NCI-H1105 treated with DMSO at 0.1 percent for 48 hours (cell line): ENCODE measurements around the gene RPA1.

Experiments used
- DNase-seq: peaks from one replicate; lab custom pipeline; 2025; lab: John Stamatoyannopoulos, UW

RPA1 gene

DNA sequence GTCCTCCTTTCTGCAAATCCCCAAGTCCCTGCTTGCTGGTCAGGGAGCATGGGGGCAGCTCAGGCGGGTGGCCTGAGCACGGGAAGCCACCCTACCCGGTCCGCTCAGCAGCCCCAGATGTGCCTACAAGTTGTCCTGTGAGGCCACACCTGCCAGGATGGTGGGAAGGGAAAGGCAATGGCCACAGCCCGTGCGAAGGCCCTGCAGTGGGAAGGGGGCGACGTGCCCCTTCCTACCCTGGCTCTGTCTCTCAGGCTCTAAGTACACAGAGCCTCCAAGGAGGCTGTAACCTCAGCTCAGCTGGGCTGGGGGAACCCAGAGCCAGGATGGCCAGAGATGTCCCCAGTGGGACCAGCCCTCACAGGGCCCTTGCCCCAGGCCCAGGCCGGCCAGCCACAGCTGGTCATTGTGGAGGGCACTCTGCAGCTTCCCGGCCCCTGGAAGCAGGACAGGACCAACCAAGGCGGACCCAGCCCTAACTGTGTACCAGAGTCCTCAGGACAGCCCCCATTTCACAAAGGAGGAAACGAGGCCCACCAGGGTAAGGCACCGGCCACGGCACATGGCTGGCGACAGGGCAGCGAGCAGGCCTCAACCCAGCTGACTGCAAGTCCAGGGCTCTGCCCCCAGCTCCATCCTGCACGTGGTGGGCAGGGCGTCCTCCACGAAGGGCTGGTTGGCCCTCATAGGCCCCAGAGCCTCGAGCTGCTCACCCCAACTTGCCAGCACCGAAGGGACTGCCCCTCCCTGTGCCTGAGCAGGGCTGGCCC lies 113.0 kb downstream of the RPA1 start:
- no peak for DNase-seq

- DNase-seq, result no peak
Observed at GRCh38 chr17:1943436-1943831, 113.6 kb downstream of the RPA1 start.

DNA sequence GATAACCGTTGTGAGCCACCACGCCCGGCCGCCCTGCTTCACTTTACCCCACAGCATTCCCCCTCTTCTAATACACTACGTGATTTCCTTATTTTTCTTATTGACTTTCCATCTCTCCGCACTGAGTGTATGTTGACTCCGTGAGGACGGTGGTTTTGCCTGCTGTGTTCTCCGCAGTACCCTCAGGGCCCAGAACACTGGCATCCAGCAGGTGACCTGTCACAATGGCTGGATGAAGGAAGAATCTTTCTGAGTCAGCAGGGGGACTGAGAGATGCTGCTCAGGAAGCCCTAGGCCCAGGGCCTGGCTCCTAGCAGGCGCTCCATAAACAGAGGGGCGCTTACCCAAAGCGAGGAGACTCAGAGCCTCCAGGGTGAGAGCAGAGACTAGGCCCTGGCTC lies 115.8 kb downstream of the RPA1 start:
- no peak for DNase-seq

DNA sequence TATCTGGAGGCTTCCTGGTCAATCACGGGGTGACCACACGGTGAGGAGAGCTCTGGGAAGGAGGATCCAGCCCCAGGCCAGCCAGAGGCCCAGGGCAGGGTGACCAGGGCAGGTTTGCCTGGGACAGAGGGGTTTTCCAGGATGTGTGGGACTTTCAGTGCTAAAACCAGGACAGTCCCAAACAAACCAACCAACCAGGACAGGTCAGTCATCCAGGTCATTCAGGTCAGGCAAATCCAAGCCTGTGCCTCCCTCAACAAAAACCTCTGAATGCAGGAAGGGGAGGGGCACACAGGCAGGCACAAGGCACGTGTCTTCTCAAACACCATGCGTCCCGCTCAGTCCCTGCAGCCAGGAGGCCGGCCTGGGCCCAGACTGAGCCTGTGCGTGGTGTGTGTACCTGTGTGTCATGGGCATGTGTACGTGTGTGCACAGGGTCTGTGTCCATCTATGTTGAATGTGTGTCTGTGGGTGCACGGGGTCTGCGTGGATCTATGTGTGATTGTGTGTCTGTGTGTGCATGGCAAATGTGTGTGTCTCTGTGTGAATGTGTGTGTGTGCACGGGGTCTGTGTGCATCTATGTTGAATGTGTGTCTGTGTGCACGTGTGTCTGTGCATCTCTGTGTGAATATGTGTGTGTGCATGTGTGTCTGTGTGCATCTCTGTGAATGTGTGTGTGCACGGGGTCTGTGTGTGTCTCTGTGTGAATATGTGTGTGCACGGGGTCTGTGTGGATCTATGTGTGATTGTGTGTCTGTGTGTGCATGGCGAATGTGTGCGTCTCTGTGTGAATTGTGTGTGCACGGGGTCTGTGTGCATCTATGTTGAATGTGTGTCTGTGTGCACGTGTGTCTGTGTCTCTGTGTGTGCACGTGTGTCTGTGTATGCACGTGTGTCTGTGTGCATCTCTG lies 116.5 kb downstream of the RPA1 start:
- no peak for DNase-seq

DNA sequence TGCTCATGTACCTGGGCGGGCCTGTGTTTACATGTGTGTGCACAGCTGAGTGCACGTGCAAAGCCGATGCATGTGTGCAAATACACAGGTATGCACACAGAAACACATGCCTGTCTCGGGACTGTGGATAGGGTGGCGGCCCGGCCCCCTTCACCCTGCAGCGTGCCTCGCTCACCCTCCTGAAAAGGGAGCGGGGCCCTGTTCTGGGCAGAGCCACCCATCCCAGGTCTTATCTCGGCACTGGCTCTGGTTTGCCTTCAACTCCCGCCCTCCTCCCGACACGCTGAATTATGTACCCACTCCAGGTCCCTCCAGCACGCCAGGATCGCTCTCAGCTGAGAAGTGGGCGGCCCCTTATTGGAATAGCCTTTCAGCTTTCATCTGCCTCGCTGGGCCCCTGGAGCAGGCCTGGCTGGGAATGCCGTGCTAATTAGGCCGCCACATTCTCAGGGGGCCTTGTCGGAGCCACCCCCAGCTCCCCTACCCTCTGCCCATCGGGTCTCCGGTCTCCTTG lies 117.5 kb downstream of the RPA1 start:
- DNase-seq, result no peak

- no peak for DNase-seq
Observed at GRCh38 chr17:1947743-1948516, 118.1 kb downstream of the RPA1 start.

DNA sequence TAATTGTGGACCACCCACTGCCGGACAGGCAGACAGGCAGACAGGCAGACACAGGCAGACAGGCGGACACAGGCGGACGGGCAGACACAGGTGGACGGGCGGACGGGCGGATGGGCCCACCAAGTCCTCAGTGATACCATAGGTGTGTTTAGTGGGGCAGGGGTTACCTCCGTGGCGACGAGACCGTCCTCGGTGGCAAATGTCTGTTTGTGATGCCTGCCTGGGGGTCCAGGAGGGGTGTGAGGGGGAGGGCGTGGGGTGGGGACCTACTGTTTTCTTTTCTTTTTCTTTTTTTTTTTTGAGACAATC lies 118.7 kb downstream of the RPA1 start:
- no peak for DNase-seq
